ENCODE data around the gene PEX11A.

PEX11A gene

GRCh38 chr15:89654301-89654761, 36.2 kb downstream of the PEX11A start:
- DNase-seq, result no peak

GRCh38 chr15:89653578-89653977, 37.0 kb downstream of the PEX11A start:
- DNase-seq, result no peak

DNA sequence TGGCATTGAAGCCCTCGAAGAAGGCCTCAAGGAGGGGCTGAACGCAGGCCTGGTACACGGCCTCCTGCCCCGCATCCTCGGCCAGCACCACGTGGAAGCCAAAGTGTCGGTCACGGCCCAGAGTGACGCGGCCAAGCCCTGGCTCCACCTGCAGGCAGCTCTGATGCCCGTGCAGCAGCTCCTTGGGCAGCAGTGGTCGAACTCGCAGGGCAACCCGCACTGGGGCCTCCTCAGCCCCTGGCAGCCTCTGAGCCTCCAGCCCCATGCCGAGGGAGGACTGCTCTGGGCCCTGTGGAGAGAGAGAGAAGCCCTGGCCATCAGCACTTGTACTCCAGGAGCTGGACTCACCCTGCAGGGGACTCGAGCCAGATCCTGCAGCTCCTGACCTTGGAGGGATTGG, 37.9 kb downstream of the PEX11A start:
- peak; percentile 32 for DNase-seq

GRCh38 chr15:89652131-89652530, 38.4 kb downstream of the PEX11A start:
- DNase-seq, result no peak

DNA sequence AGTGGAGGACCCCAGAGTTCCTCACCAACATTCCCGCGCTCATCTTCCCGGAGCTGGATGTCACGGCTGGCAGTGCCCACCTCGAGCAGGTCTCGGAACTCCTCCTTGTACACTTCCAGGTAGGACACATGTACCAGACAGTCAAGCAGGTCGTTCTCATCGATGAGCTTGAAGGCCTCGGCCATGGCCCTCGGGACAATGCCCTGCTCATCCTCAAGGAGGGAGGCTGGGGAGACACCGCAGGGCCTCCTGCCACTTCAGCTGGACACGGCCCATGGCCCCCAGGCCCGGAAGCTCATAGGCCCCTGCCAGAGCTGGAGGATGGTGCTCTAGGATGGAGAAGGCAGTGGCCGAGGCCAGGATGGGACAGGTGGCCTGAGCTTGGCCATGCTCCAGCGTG, 40.8 kb downstream of the PEX11A start:
- no peak for DNase-seq

GRCh38 chr15:89649013-89649625, 41.4 kb downstream of the PEX11A start:
- DNase-seq, result no peak

- no peak for DNase-seq
These were observed 42.2 kb downstream of the PEX11A start for GRCh38 chr15:89648106-89649012.

DNA sequence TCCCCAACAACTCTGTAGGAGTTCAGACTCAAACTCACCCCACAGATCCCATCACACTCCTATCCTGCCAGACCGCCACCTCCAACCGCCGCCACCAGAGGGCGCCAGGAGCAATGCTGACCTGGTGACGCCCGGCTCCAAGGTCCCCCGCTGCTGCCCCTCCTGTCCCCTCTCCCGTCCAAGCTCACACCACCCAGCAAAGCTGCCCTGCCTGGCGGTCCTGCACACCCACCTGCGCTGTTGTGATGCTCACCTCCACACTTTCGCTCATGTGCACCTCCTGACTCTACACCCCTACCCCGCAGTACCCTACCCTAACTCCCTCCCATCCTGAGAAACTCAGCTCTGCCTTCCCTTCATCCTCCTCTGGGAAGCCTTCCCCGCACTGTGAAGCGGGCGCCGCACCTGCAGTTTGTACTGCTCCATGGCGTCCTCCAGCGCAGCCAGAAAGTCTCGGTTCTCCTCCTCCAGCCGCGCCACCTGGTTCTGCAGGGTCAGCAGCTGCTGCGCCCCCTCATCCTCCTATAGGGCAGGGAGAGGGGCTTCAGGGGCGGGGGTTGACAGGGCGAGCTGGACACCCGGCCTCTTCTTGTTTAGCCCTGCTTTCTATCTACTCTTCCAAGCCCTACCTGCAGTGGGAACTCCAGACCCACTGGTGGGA, 43.2 kb downstream of the PEX11A start:
- peak; percentile 79 for DNase-seq

DNA sequence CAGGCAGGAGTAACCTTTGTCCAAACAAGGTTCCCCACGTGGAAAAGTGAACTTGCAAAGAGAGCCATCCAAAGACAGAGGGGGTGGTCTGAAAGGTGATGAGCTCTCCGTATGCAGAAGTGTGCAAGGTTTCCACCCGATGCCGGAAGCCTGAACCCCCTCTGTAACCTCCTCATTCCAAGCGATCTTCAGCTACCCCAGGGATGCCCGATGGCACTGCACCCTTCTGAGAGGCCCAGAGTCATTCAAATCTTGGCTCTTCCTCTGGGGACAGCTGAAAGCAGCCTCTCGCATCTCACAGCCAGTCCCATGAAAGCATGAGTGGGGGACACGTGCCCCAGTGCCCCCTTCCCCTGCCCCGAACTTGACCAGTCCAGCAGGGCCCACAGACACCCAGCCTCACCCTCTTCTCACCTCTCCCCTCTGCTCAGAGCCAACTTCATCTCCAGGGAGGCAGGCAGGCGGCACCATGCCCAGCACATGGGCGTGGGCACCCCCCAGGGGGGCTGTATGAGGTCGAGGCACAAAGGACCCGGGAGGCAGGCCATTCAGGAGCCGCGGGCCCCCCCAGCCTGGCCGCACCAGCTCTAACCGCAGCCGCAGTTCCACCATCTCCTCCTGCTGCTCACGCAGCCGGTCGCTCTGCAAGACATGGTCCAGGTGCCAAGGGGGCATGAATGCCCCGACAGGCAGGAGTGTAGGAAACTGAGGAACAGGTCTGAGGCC, 44.0 kb downstream of the PEX11A start:
- no peak for DNase-seq

DNA sequence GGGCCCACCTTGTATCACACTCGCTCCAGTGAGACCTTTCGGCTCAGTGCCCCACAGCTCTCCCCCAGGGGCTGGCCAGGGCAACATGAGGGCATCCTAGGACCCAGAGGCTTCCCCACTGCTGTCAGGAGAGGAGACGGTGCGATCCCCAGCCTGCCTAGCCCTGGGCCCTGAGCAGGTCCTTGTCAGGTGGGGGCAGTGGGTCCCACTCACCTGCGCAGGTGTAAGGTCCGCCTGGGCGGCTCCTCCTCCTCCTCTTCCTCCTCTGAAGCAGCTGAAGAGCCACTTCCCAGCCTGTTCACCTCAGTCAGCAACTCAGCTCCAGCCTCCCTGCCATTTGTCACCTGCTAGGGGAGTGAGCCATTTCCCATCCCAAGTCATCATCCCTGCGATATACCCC, 44.9 kb downstream of the PEX11A start:
- DNase-seq, result no peak

DNA sequence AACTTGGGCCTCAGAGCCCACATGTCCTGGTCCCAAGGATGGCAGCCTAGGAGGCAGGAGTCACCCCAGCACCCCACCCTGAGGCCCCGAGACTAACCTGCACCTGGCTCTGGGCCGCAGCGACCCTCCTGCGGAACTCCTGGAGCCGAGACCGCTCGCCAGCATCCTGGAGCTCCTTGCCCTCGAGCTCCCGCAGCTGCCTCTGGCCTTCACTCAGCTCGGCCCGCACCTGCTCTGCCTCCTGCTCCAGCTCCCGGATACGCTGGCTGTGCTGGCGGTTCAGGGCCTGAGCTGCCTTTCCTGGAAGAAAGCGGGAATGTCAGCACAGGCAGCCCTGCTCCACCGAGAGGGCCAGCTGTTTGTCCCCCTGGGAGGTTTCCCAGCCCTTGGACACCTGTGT, 48.4 kb downstream of the PEX11A start:
- DNase-seq, result no peak

GRCh38 chr15:89641053-89641452, 49.5 kb downstream of the PEX11A start:
- no peak for DNase-seq

DNA sequence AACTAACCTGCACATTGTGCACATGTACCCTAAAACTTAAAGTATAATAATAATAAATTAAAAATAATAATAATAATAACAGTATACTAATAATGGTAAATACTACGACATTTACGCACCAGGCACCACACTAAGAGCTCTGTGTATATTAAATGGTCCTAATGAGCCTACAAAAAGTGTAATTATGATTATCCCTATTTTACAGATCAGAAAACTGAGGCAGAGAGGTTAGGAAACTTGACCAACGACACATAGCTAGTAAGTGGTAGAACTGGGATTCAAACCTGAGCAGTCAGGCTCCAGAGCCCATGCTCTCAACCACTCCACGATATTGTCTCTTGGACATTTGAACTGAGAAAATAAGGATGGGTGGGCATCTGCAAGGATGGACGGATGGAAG, 50.3 kb downstream of the PEX11A start:
- DNase-seq, result no peak

DNA sequence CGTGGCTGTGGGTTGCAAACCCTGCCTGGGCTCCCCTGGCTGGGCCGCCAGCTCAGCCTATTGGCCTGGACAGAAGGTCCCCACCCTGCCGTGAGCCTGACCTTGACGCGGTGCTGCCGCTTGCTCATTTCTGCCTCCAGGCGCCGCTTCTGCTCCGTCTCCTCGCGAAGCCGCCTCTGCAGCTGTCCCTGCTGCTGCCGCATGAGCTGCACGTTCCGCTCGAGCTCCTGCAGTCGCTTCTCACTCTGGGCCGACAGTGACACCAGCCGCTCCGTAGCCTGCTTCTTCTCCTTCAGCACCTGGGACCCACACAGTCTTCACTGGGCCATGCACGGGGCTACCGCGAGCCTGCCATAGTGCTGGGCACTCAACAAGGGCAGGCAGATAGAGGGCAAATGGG, 57.0 kb downstream of the PEX11A start:
- DNase-seq, result no peak

GRCh38 chr15:89632563-89633430, 57.8 kb downstream of the PEX11A start:
- no peak for DNase-seq

DNA sequence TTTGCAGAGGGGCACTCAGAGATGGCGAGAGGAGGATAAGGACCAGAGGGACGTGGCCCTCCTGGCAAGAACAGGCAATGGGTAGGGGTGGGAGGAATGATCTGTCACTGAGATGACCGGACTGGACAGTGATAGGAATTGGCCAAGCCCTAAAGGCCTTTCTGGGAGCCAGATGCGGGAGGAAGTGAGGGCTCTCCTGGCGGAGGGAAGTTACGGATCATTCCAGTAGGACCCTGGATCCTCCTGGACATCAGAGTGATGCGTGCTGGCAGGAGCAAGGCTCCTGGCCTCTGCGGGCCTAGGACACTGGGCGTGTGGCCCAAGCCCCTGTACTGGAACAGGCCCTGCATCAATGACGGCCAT, 58.7 kb downstream of the PEX11A start:
- no peak for DNase-seq
